Kidney (tissue), 14 donors: ENCODE data around the gene USP35. TPM values are rescaled to one million over a fixed set of nuclear protein-coding genes. Genes with fewer than 3 reads are reported as not detected.

Source experiments
- DNase-seq, 5 donors: peaks; one replicate each; pipeline ENCODE4 v3.0.0-alpha.2; 2013 to 2020
- FAIRE-seq: peaks from 2 replicates; lab custom pipeline; 2012; peaks lifted over from hg19 to GRCh38; lab: Jason Lieb, UNC
- H3K27ac ChIP-seq, 2 donors: one replicate each; pipeline ENCODE4 v1.7.0; 2013; ENCODE audit warnings: low read depth in 2 of 2, low read length in 2 of 2, inconsistent platforms in 1 of 2
- H3K27me3 ChIP-seq: one replicate; pipeline ENCODE4 v1.7.1; 2013; ENCODE audit warnings: low read length, inconsistent platforms; ENCODE audit not compliant: control insufficient read depth, insufficient read depth
- H3K36me3 ChIP-seq, 3 donors: one replicate each; pipeline versions ENCODE4 v1.7.0 to v1.7.1; 2013; ENCODE audit warnings: low read length in 3 of 3, control low read depth in 1 of 3, inconsistent platforms in 1 of 3; ENCODE audit not compliant: insufficient read depth in 3 of 3, control insufficient read depth in 2 of 3
- H3K4me1 ChIP-seq, 3 donors: one replicate each; pipeline versions ENCODE4 v1.7.0 to v1.7.1; 2013; ENCODE audit warnings: low read length in 3 of 3, inconsistent platforms in 1 of 3, low read depth in 1 of 3; ENCODE audit not compliant: control insufficient read depth in 2 of 3, insufficient read depth in 2 of 3
- H3K4me3 ChIP-seq, 3 donors: one replicate each; pipeline versions ENCODE4 v1.7.0 to v1.8.1; 2013; ENCODE audit warnings: low read length in 3 of 3, control low read depth in 1 of 3, inconsistent platforms in 1 of 3
- H3K9ac ChIP-seq, 3 donors: one replicate each; pipeline versions ENCODE4 v1.7.0 to v1.7.1; 2013; ENCODE audit warnings: low read length in 3 of 3, control low read depth in 1 of 3, inconsistent platforms in 1 of 3
- H3K9me3 ChIP-seq, 3 donors: one replicate each; pipeline versions ENCODE4 v1.7.0 to v1.7.1; 2013; ENCODE audit warnings: low read length in 3 of 3, control low read depth in 1 of 3, inconsistent platforms in 1 of 3; ENCODE audit not compliant: control insufficient read depth in 2 of 3, insufficient read depth in 1 of 3
- intact Hi-C: fragments of 100-400 bp; cut with DNase I; formaldehyde crosslinking; loops from one replicate; pipeline ENCODE4 v1.11.1; 2022
- polyA plus RNA-seq: library from polyadenylated mRNA; stranded (reverse); fragments of 350-450 nt; fragmentation: Illumina TruSeq; extraction: RNeasy Lipid Tissue Mini Kit (QIAGEN cat#74804); gene quantifications from one replicate; pipeline ENCODE4 v1.2.3, GENCODE V29; 2014; ENCODE audit warnings: low read depth, low replicate concordance; ENCODE audit not compliant: insufficient read depth
- total RNA-seq: library from RNA; stranded (reverse); fragmentation: NEBNext Ultra II Directional; extraction: Animal tissue kit (Norgen Biotek cat#: 25700); gene quantifications from one replicate; pipeline ENCODE4 v1.2.1, GENCODE V29; 2021
- TF ChIP-seq, protein P1 (sequence below): IDR thresholded peaks from 3 replicates; pipeline ENCODE4 v1.5.1; 2012; ENCODE audit warnings: mild to moderate bottlenecking, moderate library complexity, borderline replicate concordance; ENCODE audit not compliant: insufficient read depth; ENCODE audit errors: extremely low read depth
- donor health status: control.
- donor health status: control.
- donor health status: control.
- donor health status: control.
- donor health status: control.
- donor health status: DM: yes; HTN: yes; CAD: no.
- donor health status: Normal renal cell carcinoma (clear cell type).

USP35 gene
- total and polyA plus RNA-seq, 2 donors from 2014 or later = 4.0 to 7.7 TPM

DNA sequence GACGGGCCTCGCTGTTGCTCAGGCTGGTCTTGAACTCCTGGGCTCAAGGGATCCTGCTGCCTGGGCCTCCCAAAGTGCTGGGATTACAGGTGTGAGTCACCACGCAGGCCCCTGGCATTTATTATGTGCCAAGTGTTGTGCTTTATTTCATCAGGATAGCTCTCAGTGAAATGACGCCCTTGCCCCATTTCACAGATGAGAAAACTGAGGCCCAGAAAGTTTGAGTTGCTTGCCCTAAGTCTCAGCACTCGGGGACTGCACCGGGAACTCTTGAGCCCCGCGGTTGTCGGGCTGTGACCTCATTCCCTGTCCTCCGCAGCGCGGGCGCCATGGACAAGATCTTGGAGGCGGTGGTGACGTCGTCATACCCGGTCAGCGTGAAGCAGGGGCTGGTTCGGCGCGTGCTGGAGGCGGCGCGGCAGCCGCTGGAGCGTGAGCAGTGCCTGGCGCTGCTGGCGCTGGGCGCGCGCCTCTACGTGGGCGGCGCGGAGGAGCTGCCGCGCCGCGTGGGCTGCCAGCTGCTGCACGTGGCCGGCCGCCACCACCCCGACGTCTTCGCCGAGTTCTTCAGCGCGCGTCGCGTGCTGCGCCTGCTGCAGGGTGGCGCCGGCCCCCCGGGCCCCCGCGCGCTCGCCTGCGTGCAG lies 7.3 kb downstream of the USP35 start:
- DNase-seq (peak in 4 of 5 donors; percentile 68 to 79 (median 71)), FAIRE-seq (no peak)
- peaks cover 0 to 7% (median 0%) of the 10 kb centered on the region in 3 donors for H3K36me3 ChIP-seq
- TF ChIP-seq, protein P1, sequence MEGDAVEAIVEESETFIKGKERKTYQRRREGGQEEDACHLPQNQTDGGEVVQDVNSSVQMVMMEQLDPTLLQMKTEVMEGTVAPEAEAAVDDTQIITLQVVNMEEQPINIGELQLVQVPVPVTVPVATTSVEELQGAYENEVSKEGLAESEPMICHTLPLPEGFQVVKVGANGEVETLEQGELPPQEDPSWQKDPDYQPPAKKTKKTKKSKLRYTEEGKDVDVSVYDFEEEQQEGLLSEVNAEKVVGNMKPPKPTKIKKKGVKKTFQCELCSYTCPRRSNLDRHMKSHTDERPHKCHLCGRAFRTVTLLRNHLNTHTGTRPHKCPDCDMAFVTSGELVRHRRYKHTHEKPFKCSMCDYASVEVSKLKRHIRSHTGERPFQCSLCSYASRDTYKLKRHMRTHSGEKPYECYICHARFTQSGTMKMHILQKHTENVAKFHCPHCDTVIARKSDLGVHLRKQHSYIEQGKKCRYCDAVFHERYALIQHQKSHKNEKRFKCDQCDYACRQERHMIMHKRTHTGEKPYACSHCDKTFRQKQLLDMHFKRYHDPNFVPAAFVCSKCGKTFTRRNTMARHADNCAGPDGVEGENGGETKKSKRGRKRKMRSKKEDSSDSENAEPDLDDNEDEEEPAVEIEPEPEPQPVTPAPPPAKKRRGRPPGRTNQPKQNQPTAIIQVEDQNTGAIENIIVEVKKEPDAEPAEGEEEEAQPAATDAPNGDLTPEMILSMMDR = no peak
- peaks cover 0 to 5% (median 4%) of the 10 kb centered on the region in 3 donors for H3K4me1 ChIP-seq
- intact Hi-C loops = no loop called here
- H3K9ac ChIP-seq = no peak overlapping the region
- H3K4me3 ChIP-seq = no peak overlapping the region
- no peaks in the 10 kb centered on the region for H3K9me3 ChIP-seq
- H3K27ac ChIP-seq = no peak overlapping the region
- H3K27me3 ChIP-seq = no peaks in the 10 kb centered on the region

DNA sequence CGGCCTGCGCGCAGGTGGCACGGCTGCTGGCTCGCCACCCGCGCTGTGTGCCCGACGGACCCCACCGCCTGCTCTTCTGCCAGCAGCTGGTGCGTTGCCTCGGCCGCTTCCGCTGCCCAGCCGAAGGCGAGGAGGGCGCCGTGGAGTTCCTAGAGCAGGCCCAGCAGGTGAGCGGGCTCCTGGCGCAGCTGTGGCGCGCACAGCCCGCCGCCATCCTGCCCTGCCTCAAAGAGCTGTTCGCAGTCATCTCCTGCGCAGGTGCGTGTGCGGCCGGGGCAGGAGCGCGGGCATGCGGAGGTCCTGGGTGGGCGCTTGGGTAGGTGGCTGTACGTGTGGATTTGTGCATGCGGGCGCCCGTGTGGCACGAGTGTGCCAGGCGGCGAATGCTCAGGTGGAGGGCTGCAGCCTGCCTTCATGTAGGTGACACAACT lies 8.0 kb downstream of the USP35 start:
- Histone ChIP-seq H3K9me3 (no peaks in the 10 kb centered on the region), H3K27me3 (no peaks in the 10 kb centered on the region), H3K4me1 (peaks cover 0 to 5% (median 0%) of the 10 kb centered on the region in 3 donors), H3K27ac (no peak overlapping the region), H3K36me3 (peaks cover 0 to 7% (median 0%) of the 10 kb centered on the region in 3 donors), H3K4me3 (no peak overlapping the region), H3K9ac (no peak overlapping the region)
- intact Hi-C loops = no loop called here
- TF ChIP-seq, protein P1 = no peak
- FAIRE-seq (no peak), DNase-seq (peak in 1 of 5 donors; percentile 17)

DNA sequence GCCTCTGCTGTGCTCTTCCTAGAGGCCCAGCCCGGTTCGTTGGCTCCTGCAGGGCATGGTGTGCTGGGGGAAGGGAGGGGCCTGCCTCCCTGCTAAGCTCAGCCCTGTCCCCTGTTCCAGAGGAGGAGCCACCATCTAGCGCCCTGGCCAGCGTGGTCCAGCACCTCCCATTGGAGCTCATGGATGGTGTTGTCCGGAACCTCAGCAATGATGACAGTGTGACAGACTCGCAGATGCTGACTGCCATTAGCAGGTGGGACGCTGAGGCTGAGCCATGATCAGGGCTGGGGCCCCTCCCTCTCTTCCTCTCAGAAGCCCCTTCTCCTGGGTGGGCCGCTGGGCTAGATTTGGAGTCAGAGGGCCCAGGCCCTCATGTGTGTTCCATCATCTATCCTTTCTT lies 9.1 kb downstream of the USP35 start:
- Histone ChIP-seq H3K27me3 (no peaks in the 10 kb centered on the region), H3K4me3 (no peak overlapping the region), H3K4me1 (peaks cover 0 to under 1% (median 0%) of the 10 kb centered on the region in 3 donors), H3K27ac (no peak overlapping the region), H3K9ac (no peak overlapping the region), H3K36me3 (peaks cover 0 to 7% (median 0%) of the 10 kb centered on the region in 3 donors), H3K9me3 (no peaks in the 10 kb centered on the region)
- TF ChIP-seq, protein P1 = no peak
- intact Hi-C loops = no loop called here
- DNase-seq (no peak), FAIRE-seq (no peak)
